HL-60 (cell line): ENCODE data around the gene GRID1.

Experiments
- GABPA ChIP-seq: IDR thresholded peaks from 2 replicates; pipeline ENCODE4 v1.6.1; 2012; ENCODE audit warnings: low read depth
- POLR2AphosphoS5 ChIP-seq: IDR thresholded peaks from 2 replicates; pipeline ENCODE4 v1.6.1; 2012; ENCODE audit warnings: low read depth
- TF ChIP-seq, protein P1 (sequence below): IDR thresholded peaks from 2 replicates; pipeline ENCODE4 v1.6.1; 2012; ENCODE audit warnings: low read depth; ENCODE audit not compliant: insufficient replicate concordance
- TF ChIP-seq, protein P2 (sequence below): IDR thresholded peaks from one replicate; pipeline ENCODE4 v1.5.1; 2011; ENCODE audit warnings: low read length, control low read depth, inconsistent platforms; ENCODE audit not compliant: insufficient read depth

DNA sequence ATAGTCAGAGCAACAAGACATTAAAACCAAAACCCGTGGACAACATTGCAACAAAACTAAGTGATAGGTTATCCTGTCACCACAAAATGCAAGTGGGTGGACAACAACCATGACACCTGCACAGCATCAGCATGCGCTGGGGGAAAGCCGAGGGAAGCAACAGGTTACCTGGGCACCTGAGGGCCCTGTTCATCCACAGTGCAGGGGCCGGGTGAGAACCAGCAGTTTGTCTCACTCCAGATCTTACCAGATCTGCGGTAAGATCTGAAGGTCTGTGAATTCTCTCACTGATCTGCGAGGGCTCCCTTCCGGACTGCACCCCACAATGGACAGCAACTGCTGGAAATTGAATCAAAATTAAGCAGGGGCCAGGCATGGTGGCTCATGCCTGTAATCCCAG, 30.5 kb upstream of the GRID1 start:
- TF ChIP-seq, protein P1, sequence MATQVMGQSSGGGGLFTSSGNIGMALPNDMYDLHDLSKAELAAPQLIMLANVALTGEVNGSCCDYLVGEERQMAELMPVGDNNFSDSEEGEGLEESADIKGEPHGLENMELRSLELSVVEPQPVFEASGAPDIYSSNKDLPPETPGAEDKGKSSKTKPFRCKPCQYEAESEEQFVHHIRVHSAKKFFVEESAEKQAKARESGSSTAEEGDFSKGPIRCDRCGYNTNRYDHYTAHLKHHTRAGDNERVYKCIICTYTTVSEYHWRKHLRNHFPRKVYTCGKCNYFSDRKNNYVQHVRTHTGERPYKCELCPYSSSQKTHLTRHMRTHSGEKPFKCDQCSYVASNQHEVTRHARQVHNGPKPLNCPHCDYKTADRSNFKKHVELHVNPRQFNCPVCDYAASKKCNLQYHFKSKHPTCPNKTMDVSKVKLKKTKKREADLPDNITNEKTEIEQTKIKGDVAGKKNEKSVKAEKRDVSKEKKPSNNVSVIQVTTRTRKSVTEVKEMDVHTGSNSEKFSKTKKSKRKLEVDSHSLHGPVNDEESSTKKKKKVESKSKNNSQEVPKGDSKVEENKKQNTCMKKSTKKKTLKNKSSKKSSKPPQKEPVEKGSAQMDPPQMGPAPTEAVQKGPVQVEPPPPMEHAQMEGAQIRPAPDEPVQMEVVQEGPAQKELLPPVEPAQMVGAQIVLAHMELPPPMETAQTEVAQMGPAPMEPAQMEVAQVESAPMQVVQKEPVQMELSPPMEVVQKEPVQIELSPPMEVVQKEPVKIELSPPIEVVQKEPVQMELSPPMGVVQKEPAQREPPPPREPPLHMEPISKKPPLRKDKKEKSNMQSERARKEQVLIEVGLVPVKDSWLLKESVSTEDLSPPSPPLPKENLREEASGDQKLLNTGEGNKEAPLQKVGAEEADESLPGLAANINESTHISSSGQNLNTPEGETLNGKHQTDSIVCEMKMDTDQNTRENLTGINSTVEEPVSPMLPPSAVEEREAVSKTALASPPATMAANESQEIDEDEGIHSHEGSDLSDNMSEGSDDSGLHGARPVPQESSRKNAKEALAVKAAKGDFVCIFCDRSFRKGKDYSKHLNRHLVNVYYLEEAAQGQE: no peak
- TF ChIP-seq, protein P2, sequence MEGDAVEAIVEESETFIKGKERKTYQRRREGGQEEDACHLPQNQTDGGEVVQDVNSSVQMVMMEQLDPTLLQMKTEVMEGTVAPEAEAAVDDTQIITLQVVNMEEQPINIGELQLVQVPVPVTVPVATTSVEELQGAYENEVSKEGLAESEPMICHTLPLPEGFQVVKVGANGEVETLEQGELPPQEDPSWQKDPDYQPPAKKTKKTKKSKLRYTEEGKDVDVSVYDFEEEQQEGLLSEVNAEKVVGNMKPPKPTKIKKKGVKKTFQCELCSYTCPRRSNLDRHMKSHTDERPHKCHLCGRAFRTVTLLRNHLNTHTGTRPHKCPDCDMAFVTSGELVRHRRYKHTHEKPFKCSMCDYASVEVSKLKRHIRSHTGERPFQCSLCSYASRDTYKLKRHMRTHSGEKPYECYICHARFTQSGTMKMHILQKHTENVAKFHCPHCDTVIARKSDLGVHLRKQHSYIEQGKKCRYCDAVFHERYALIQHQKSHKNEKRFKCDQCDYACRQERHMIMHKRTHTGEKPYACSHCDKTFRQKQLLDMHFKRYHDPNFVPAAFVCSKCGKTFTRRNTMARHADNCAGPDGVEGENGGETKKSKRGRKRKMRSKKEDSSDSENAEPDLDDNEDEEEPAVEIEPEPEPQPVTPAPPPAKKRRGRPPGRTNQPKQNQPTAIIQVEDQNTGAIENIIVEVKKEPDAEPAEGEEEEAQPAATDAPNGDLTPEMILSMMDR: no peak
- TF ChIP-seq POLR2AphosphoS5: no peak
- no peak for TF ChIP-seq GABPA
